Measurements from ENCODE around the gene PKD1L1. TPM values are rescaled to one million over a fixed set of nuclear protein-coding genes. Genes with fewer than 3 reads are reported as not detected.

PKD1L1 gene
- total RNA-seq, 1 experiment from 2014 or later: not detected

GRCh38 chr7:47804767-47805545 is 143.3 kb downstream of the PKD1L1 start:
- H3K4me3 Mint-ChIP-seq (ENCODE audit: unreplicated experiment): no peak overlapping the region
- DNase-seq (ENCODE audit: unreplicated experiment): no peak
- no peaks in the 10 kb centered on the region for H3K27me3 Mint-ChIP-seq (ENCODE audit: insufficient read depth, unreplicated experiment)
- TF ChIP-seq CTCF (IDR thresholded peaks at IDR 0.05; ENCODE audit: unreplicated experiment): no peak
- H3K27ac Mint-ChIP-seq (ENCODE audit: low read depth, unreplicated experiment): no peak overlapping the region
- ChIA-PET CTCF (interaction anchor here (1.0 to 1.4 kb wide), 5 partner anchors 9 to 306 kb away, joined by 3 to 6 read pairs (median 3); no protein-coding TSS in a partner anchor), POLR2A (interaction anchor here (0.8 to 1.0 kb wide), 3 partner anchors 11 to 21 kb away, joined by 3 to 7 read pairs (median 3); no protein-coding TSS in a partner anchor)
- no TSS peak for BruUV-seq (replicated peaks)
- no peaks in the 10 kb centered on the region for H3K9me3 Mint-ChIP-seq (ENCODE audit: unreplicated experiment)
- intact Hi-C loops (cut with micrococcal nuclease): no loop called here
- peaks cover 6% of the 10 kb centered on the region for H3K4me1 Mint-ChIP-seq (ENCODE audit: insufficient read depth, unreplicated experiment)
- no peaks in the 10 kb centered on the region for H3K36me3 Mint-ChIP-seq (ENCODE audit: insufficient read depth, unreplicated experiment)

- DNase-seq (ENCODE audit: unreplicated experiment): no peak
- Mint-ChIP-seq H3K9me3 (ENCODE audit: unreplicated experiment) (no peaks in the 10 kb centered on the region), H3K27ac (ENCODE audit: low read depth, unreplicated experiment) (no peak overlapping the region), H3K36me3 (ENCODE audit: insufficient read depth, unreplicated experiment) (no peaks in the 10 kb centered on the region), H3K4me1 (ENCODE audit: insufficient read depth, unreplicated experiment) (peaks cover 6% of the 10 kb centered on the region), H3K4me3 (ENCODE audit: unreplicated experiment) (no peak overlapping the region), H3K27me3 (ENCODE audit: insufficient read depth, unreplicated experiment) (no peaks in the 10 kb centered on the region)
- TF ChIP-seq CTCF (IDR thresholded peaks at IDR 0.05; ENCODE audit: unreplicated experiment): no peak
- BruUV-seq (replicated peaks): no TSS peak
- ChIA-PET POLR2A (no interaction called here), CTCF (interaction anchor here (0.6 to 1.0 kb wide), 2 partner anchors 15 to 305 kb away, joined by 3 read pairs; no protein-coding TSS in a partner anchor)
- intact Hi-C loops (cut with micrococcal nuclease): no loop called here
Measured at GRCh38 chr7:47803846-47804245, 144.4 kb downstream of the PKD1L1 start.

- no peaks in the 10 kb centered on the region for H3K36me3 Mint-ChIP-seq (ENCODE audit: insufficient read depth, unreplicated experiment)
- BruUV-seq (replicated peaks): no TSS peak
- intact Hi-C loops (cut with micrococcal nuclease): no loop called here
- DNase-seq (ENCODE audit: unreplicated experiment): no peak
- H3K4me1 Mint-ChIP-seq (ENCODE audit: insufficient read depth, unreplicated experiment): peaks cover 6% of the 10 kb centered on the region
- no peak overlapping the region for H3K4me3 Mint-ChIP-seq (ENCODE audit: unreplicated experiment)
- no peak for TF ChIP-seq CTCF (IDR thresholded peaks at IDR 0.05; ENCODE audit: unreplicated experiment)
- no peaks in the 10 kb centered on the region for H3K9me3 Mint-ChIP-seq (ENCODE audit: unreplicated experiment)
- ChIA-PET CTCF (interaction anchor here (0.9 kb wide), 1 partner anchor 547 kb away, joined by 4 read pairs; no protein-coding TSS in a partner anchor), POLR2A (interaction anchor here (1.2 kb wide), 1 partner anchor 11 kb away, joined by 3 read pairs; no protein-coding TSS in a partner anchor)
- no peaks in the 10 kb centered on the region for H3K27me3 Mint-ChIP-seq (ENCODE audit: insufficient read depth, unreplicated experiment)
- H3K27ac Mint-ChIP-seq (ENCODE audit: low read depth, unreplicated experiment): no peak overlapping the region
Measured at GRCh38 chr7:47803025-47803424, 145.2 kb downstream of the PKD1L1 start.

GRCh38 chr7:47801423-47801822 is 146.8 kb downstream of the PKD1L1 start:
- no peak overlapping the region for H3K4me3 Mint-ChIP-seq (ENCODE audit: unreplicated experiment)
- POLR2A ChIA-PET: interaction anchor here (0.5 to 1.5 kb wide), 4 partner anchors 12 to 209 kb away, joined by 3 to 4 read pairs (median 3); no protein-coding TSS in a partner anchor
- CTCF ChIA-PET: interaction anchor here (0.6 to 1.4 kb wide), 5 partner anchors 15 to 367 kb away, joined by 3 to 5 read pairs (median 3); no protein-coding TSS in a partner anchor
- intact Hi-C loops (cut with micrococcal nuclease): no loop called here
- H3K27ac Mint-ChIP-seq (ENCODE audit: low read depth, unreplicated experiment): peak overlapping the region; percentile 19
- H3K36me3 Mint-ChIP-seq (ENCODE audit: insufficient read depth, unreplicated experiment): no peaks in the 10 kb centered on the region
- no peaks in the 10 kb centered on the region for H3K27me3 Mint-ChIP-seq (ENCODE audit: insufficient read depth, unreplicated experiment)
- no peak for DNase-seq (ENCODE audit: unreplicated experiment)
- no peaks in the 10 kb centered on the region for H3K9me3 Mint-ChIP-seq (ENCODE audit: unreplicated experiment)
- H3K4me1 Mint-ChIP-seq (ENCODE audit: insufficient read depth, unreplicated experiment): peaks cover 6% of the 10 kb centered on the region
- TF ChIP-seq CTCF (IDR thresholded peaks at IDR 0.05; ENCODE audit: unreplicated experiment): no peak
- BruUV-seq (replicated peaks): no TSS peak

All from MCF 10A (cell line).